Aorta (tissue), 4 donors: ENCODE results near the gene EIF5AL1. TPM values are rescaled to one million over a fixed set of nuclear protein-coding genes. Genes with fewer than 3 reads are reported as not detected.

ENCODE experiments used
- polyA plus RNA-seq, 2 donors: library from polyadenylated mRNA; stranded (reverse); fragments of 200-250 nt; gene quantifications; one replicate each; pipeline ENCODE4 v1.2.3, GENCODE V29; 2013
- total RNA-seq, 2 donors: library from RNA; stranded (reverse); fragmentation: NEBNext Ultra II Directional; extraction: Animal tissue kit (Norgen Biotek cat#: 25700); gene quantifications; one replicate each; pipeline ENCODE4 v1.2.1, GENCODE V29; 2021
- donor health status: healthy with polysubstance abuse.
- donor health status: Bipolar disorder and iron deficiency.
- donor health status: DM: no; HTN: no; CAD: no.
- donor health status: DM: yes; HTN: yes; CAD: no.

The EIF5AL1 gene
- total and polyA plus RNA-seq, 4 donors: 0.10 to 0.38 (median 0.36) TPM; not detected in 1

Other genes with a start within 250 kb of the EIF5AL1 start
- gene PPIF, start 165.1 kb upstream of the EIF5AL1 start, total RNA-seq: 10 to 100 TPM; 16.8 to 21.2 TPM
- gene PPIF, start 165.1 kb upstream of the EIF5AL1 start, polyA plus RNA-seq: 10 to 100 TPM in 1 of 2 donors, 1 to 10 TPM in 1; 9.0 to 11.1 TPM
- 10 to 100 TPM; 79.3 to 99.6 TPM for gene ZCCHC24, start 66.9 kb upstream of the EIF5AL1 start, total RNA-seq
- gene ZCCHC24, start 66.9 kb upstream of the EIF5AL1 start, polyA plus RNA-seq: 10 to 100 TPM; 42.2 to 60.4 TPM
- 1 to 10 TPM in 1 of 2 donors, not detected in 1; 1.6 TPM for gene SFTPA2, start 47.9 kb downstream of the EIF5AL1 start, total RNA-seq
- gene SFTPA2, start 47.9 kb downstream of the EIF5AL1 start, polyA plus RNA-seq: 10 to 100 TPM in 1 of 2 donors, under 1 TPM in 1; 0.77 to 13.0 TPM
- 1 to 10 TPM in 1 of 2 donors, not detected in 1; 1.7 TPM for gene SFTPA1, start 98.4 kb downstream of the EIF5AL1 start, total RNA-seq
- 1 to 10 TPM in 1 of 2 donors, under 1 TPM in 1; 0.59 to 4.4 TPM for gene SFTPA1, start 98.4 kb downstream of the EIF5AL1 start, polyA plus RNA-seq
- 1 to 10 TPM in 1 of 2 donors, under 1 TPM in 1; 0.42 to 1.2 TPM for gene NUTM2B, start 190.7 kb downstream of the EIF5AL1 start, total RNA-seq
- 1 to 10 TPM in 1 of 2 donors, not detected in 1; 1.0 TPM for gene NUTM2B, start 190.7 kb downstream of the EIF5AL1 start, polyA plus RNA-seq